Cerebellar cortex (tissue), 1 donor: Measurements from ENCODE around the gene GNAI2.

Experiments used
- DNase-seq: peaks from one replicate; pipeline ENCODE4 v3.0.0-alpha.2; 2015; ENCODE audit warnings: low spot score

GNAI2 gene

GRCh38 chr3:50235716-50236483, at the start of gene GNAI2:
Gene GNAI2, plus strand, starts transcription at chr3:50236204. Its CDS starts 132 bp downstream, at chr3:50236336.
- peak; percentile 98 for DNase-seq

GRCh38 chr3:50187750-50188149, 48.3 kb upstream of the GNAI2 start:
- no peak for DNase-seq

GRCh38 chr3:50189274-50189673, 46.7 kb upstream of the GNAI2 start:
- DNase-seq, result peak; percentile 81

GRCh38 chr3:50189989-50190388, 46.0 kb upstream of the GNAI2 start:
- no peak for DNase-seq

- no peak for DNase-seq
Observed at GRCh38 chr3:50190936-50191660, 44.9 kb upstream of the GNAI2 start, which contains the start of gene GNAT1. Gene GNAT1, plus strand, starts transcription at chr3:50191610. Its CDS starts 116 bp downstream, at chr3:50191726.

- DNase-seq, result no peak
Observed at GRCh38 chr3:50192124-50192523, 43.9 kb upstream of the GNAI2 start.

- peak; percentile 77 for DNase-seq
Observed at GRCh38 chr3:50192689-50193141, 43.3 kb upstream of the GNAI2 start.

- no peak for DNase-seq
Observed at GRCh38 chr3:50193286-50193685, 42.7 kb upstream of the GNAI2 start.

GRCh38 chr3:50193746-50194127, 42.3 kb upstream of the GNAI2 start:
- DNase-seq, result no peak

GRCh38 chr3:50194128-50194902, 41.7 kb upstream of the GNAI2 start:
- peak; percentile 42 for DNase-seq

GRCh38 chr3:50194903-50195500, 41.0 kb upstream of the GNAI2 start:
- no peak for DNase-seq

GRCh38 chr3:50195501-50196252, 40.3 kb upstream of the GNAI2 start:
- DNase-seq, result no peak

- no peak for DNase-seq
Observed at GRCh38 chr3:50196253-50196801, 39.7 kb upstream of the GNAI2 start.

GRCh38 chr3:50201573-50202315, 34.3 kb upstream of the GNAI2 start:
- DNase-seq, result no peak

GRCh38 chr3:50202353-50203112, 33.5 kb upstream of the GNAI2 start:
- no peak for DNase-seq

- no peak for DNase-seq
Observed at GRCh38 chr3:50203113-50203808, 32.7 kb upstream of the GNAI2 start.

GRCh38 chr3:50203809-50204803, 31.9 kb upstream of the GNAI2 start:
- DNase-seq, result no peak
